Femur (tissue), 1 donor: ENCODE data around the gene SNAP91.

ENCODE experiments used
- DNase-seq: peaks from one replicate; pipeline ENCODE4 v3.0.0-alpha.2; 2017

SNAP91 gene

GRCh38 chr6:83536647-83537589 lies 172.0 kb downstream of the SNAP91 start:
- no peak for DNase-seq

DNA sequence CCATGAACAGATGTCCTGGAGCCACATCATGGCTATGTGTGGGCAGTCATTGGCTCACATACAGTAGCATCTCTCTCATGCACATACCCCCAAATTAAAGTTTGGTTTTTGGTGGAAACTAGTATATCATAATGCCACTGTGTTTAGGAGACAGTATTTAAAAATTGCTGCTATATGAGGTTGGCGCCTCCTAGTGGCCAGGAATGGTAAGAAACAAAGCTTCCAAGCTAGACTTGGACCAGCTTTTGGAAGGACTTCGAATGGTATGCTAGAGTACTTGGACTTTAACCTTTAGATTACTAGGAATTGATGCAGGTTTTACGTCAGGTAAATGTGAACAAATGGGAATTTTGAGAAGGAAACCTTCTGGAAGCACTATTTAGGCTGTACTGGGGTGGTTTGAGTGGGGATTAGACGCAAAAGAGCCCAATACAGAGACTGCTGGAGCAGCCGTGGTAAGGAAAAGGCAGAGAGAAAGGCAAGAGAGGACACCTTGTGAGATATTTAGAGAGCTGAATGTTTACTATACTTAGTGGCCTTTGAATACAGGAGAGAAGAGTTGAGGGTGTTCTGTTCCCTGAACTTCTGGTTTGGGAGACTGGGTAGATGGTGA lies 172.8 kb downstream of the SNAP91 start:
- DNase-seq, result peak; percentile 53

DNA sequence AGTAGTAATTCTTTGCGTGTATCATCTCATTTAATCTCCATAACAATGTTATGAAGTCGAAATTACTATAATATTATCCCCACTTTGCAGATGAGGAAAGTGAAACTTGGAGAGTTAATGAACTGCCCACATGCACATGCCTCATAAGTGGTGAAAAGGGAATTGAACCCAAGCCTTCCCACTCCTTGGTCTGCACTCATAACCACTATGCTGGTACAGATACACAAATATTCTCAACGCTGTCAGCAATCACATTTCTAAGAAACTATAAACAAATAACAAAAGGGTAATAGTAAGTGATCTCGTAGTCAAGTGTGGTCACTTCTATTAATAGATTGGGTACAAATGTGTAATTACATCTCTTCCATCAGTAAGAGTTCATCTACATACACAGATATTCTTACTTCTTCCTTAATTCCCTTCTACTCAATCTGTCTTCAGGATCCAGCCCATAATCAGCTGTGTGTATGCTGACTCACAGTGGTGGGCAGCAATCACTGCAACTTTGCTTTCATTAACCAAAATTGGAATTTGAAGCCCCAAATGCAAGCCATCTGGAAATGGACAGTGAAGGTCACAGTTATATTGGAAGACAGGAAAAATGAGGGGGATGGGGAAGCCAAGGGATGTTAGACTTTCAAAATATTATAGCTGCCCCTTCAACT lies 190.0 kb downstream of the SNAP91 start:
- DNase-seq, result no peak

DNA sequence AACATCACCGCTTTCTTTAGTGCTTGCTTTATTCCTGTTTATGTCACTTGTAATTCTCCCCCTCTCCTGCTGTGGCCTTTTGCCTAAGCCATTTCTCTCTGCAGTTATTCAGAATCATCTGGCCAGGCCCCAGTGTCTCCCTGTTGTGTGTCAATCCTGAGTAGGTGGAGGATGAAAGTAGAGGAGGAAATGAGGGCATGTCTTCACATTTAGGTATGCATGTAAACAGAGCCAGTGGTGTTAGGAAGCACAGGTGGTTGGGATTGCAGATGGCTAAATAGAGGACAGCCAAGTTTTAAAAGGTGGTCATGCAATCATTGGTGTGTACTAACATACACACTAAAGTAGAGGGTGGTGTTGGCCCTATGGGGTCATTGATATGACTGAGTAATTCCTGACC lies 191.4 kb downstream of the SNAP91 start:
- DNase-seq, result no peak

- DNase-seq, result peak; percentile 53
Observed at GRCh38 chr6:83514866-83515466, 193.9 kb downstream of the SNAP91 start.

DNA sequence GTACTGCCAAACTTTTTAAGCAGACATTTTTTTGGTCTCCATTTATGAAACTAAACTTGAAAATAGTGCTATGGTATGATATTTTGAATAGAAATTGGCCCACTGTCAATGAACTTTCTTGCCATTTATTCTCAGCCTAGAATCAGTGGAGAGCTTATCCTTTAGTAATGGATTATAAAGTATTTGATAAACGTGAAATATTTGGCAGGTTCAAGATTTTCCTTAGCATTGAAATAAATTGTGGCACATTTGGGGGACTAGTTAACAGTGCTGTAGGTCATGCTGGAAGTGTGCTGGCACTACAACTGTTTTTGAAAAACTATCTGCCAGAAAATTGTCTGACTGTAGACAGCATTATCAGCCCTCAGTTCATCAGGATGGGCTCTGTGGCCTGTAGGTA lies 194.4 kb downstream of the SNAP91 start:
- no peak for DNase-seq

DNA sequence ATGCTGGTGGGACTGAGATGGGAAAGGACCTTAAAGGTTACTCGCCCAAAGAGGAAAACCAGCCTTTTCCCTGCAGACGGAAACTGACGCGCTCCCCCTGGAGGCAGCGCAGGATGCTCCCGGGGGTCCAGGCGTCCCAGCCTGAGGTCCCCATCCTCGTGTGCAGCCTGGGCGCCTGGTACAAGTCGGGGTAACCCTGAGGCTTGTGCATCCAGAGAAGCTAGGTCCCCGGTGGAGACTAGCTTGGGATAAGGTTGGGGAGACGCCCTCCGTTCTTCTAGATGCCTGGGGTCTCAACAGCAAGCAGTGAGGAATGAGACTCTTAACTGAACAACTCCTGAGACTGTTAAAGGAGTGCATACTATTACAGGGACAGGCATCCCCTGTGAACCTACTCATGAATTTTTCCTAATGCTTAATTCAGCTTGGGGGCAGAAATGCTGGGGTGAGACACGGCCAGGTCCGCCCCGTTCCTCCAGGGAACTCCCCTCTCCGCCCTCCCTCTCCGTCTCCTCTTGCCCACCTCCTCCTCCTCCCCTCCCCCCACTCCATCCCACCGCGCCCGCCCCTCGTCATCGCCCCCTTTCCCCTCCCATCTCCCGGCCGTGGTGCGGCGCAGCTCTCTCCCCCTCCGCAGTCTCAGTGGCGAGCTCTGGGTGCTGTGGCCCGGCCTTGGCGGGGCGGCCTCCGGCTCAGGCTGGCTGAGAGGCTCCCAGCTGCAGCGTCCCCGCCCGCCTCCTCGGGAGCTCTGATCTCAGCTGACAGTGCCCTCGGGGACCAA lies 196.8 kb downstream of the SNAP91 start, which contains the start of gene PRSS35:
PRSS35 (plus strand) TSS at position 634 of the 781 bp plus-strand sequence. CDS start 10,908 bp downstream, outside the sequence.
- DNase-seq, result peak; percentile 85

- DNase-seq, result peak; percentile 41
Observed at GRCh38 chr6:83511266-83511665, 197.6 kb downstream of the SNAP91 start.

- no peak for DNase-seq
Observed at GRCh38 chr6:83510791-83511190, 198.1 kb downstream of the SNAP91 start.

DNA sequence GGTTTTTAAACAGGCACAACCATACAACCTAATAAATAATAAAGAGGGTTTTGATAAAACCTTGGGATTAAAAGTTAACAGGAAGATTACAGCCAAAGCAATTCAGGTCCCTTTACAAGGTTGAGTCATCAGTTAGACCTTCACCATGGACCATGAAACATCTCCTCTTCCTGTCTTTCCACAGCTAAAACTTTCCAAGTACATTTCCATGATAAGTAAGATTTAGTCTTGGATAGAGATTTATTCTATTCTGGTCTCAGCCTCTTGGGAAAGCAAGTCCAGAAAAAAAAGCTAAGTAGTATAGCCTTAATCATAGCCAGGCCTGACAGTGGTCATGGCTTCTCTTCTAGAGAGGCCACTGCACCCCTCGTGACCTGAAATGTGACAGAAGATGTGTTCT lies 199.5 kb downstream of the SNAP91 start:
- no peak for DNase-seq

DNA sequence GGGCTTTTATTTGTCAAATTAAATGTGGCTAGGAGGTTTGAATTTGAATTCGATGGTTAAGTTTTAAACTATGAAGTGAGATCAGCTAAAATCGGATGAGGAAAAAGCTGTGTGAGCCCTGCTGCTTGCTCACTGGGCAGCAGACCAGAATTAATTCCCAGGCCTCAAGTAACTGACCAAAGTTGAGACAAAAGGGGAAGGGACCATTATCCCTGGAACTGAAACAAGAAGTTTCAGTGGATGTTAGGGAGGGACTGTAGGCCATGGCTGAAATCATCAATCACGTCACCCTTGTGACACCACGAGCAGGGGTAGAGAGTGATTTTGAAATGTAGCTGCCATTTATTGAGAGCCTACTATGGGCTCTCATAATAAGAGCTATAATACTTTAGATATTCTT lies 203.5 kb downstream of the SNAP91 start:
- DNase-seq, result peak; percentile 44
